ENCODE measurements around the gene ADAMTS2. TPM values are rescaled to one million over a fixed set of nuclear protein-coding genes. Genes with fewer than 3 reads are reported as not detected.
"Not testable (repeated sequence)": the region's sequence is repeated elsewhere in the genome, so short reads cannot be mapped to it uniquely, and the experiment has no call there.

Gene ADAMTS2
- total RNA-seq, 1 donor from 2014 or later, result 61.1 TPM

DNA sequence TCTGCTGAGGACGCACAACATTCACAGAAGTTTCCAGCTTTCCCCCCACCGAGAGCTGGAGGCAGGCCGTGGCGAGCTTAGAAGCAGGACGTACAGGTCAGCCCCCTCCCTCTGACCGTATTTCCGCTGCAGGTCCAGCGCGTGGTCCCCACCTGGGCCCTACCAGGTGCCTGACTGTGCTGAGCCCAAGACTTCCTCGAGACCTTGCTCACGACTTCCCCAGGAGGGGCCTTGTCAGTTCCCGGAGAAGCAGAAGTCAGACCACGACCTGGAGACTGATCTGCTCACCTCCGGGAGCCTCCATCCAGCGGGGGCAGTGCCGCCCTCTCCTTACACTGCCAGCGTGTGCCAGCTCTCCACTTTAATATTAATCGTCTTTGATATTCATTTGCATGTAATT is 128.9 kb downstream of the ADAMTS2 start:
- not testable (repeated sequence) for DNase-seq

DNA sequence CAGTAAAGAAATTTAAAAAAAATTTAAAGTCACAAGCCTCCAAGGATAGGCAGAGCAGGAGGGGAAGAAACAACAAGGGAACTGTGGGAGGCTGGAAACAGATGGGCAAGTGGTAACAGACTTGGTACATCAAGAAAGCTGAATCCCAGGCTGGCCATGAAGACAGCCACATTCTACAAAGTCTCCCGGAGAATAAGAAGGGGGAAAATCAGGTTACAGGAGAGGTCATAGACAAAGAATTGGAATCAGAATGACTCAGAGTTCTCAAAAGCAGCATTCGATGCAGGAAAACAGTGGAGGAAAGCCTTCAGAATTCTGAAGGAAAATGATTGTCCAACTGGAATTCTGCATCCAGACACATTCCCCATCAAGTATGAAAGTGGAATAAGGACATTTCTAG is 129.7 kb downstream of the ADAMTS2 start:
- no peak for DNase-seq

DNA sequence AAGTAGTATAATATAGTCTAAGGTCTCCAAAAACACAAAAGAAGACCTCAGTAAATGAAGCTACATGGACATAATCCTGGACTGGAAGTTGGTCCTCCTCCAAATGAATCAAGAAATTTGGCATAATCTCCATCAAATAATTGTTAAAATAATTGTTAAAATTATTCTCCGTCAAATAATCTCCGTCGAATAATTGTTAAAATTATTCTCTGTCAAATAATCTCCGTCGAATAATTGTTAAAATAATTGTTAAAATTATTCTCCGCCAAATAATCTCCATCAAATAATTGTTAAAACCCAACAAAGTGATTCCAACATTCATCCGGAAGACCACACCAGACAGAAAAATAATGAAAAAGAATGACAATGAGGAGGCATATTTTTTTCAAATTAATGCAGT is 130.6 kb downstream of the ADAMTS2 start:
- DNase-seq, result no peak

DNA sequence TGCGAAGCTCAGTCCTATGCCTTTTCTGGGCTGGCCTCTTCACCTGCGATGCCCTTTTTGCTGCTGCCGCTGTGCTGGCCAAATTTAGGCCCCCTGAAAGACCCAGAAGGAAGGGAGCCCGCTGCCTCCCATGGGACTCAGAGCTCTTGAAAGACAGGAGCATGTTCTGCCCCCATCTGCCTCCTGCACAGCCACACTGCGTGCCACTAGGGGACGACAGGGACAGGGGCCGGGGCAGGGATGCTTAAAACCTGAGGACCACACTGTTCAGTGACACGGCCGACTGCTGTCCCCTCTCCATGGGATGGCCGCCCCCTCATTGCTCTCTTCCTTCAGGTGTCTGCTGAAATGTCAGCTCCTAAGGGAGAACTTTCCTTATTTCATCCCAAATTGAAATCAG is 132.4 kb downstream of the ADAMTS2 start:
- no peak for DNase-seq

DNA sequence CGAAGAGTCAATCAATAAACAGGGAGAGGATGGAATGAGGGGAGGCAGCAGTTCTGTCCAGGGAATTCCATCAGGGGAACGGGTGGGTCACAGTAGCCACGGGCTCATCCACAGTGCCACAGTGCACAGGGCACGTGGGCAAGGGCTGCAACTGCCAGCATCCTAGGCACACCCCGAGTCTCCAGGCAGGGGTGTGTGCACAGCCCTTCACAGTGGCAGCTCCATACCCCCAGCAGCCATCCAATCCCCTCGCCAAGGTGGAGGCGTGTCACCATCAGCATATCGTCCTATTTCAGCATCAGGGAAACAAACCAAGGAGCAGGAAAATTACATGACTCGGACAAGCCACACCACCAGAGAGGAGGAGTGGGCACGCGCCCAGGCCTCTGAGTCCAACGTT is 133.6 kb downstream of the ADAMTS2 start:
- DNase-seq, result no peak

DNA sequence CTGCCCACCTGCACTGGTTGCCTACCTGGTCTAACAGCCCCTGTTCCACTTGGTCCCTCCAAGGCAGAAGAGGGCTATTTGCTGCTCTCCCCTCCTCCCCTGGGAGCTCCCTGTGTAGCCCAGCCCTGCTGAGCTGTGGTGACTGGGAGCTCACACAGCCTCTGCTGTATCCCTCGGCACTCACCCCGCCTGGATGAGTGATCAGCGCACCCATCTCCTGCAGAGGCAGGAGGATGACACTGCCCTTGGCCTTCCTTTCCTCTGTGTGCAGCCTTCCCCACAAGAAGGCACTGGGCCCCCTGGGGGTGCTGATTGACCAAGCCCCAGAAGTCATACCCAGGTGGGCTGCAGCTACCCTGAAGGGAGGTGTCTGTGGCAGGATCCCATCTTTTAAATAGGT is 134.2 kb downstream of the ADAMTS2 start:
- no peak for DNase-seq

DNA sequence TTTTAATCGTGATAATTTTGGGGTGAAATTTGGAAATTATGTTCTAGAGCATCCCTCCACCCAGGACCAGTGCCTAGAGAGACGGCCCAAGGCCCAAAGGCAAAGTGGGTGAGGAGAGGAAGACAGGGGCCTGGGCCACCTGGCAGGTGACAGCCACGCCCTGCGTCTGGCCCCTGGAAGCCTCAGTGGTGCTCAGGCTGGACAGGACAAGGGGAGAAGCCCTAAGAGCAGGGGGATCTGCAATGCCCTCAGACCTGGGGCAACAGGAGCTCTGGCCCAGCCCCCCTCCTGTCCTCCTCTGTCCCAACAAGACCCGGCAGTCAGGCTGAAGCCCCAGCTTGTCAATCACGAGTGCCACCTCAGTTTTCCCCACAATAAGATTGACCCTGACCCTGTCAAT is 134.8 kb downstream of the ADAMTS2 start:
- no peak for DNase-seq

DNA sequence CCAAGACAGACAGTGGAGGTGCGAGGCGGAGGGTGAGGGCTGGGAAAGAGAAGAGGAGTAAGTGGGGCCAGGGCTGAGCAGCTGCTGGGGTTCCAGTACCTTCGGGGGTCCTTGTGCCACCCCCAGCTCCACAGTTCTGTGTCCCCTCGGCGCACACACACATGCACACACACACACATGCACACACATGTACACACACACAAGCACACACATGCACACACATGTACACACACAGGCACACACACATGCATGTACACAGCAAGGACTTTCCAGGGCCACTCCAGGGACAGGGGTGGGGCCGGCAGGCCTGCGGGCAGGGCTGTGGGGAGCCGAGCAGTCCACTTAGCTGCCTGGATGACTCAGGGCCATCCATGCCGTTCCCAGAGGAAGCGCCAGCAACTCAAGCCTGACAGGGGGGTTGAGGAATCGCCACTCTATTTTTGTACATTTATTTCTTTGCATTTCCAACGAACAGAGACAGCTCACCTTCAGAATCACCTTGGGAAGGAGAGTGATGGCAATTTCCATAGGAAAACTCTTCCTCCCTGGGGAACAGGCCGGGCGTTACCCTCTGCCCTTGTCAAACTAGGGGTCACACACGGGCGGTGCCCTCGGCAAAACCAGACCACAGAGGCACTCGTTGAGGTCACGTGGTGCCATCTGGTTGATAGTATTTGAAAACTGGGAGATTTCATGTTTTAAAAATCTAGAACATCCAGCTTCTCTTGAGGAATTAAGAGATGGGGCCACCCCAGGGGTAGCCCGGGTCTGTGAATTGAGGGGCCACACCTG is 135.7 kb downstream of the ADAMTS2 start:
- DNase-seq, result no peak

DNA sequence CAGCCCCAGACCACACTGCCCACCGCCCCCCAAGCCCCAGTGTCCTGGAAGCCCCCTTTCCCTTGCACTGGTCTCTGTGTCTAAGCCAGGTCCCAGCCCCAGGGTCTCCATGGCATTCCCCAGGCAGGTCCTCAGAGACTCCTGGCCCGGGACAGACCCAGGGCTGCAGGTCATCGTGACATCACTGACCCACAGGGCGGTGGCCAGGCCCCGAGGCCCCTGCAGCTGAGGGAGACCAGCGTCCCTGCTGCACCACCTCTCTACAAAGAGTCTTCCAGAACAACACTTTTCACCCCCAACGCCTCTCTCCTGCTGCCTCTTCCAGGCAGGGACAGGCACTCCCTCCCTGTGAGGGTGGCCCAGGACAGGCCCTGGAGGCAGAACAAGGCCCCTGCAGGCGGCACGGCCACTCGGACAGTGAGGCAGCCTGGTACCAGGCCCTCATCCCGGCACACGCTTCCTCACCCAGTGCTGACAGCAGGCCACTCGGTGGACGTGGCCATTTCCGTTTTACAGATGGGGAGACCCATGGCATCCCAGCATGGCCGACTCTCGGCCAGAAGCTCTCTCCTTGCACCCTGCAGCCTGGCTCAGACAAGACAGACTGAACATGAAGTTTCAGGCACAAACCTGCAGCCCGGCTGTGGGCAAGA is 136.4 kb downstream of the ADAMTS2 start:
- no peak for DNase-seq

DNA sequence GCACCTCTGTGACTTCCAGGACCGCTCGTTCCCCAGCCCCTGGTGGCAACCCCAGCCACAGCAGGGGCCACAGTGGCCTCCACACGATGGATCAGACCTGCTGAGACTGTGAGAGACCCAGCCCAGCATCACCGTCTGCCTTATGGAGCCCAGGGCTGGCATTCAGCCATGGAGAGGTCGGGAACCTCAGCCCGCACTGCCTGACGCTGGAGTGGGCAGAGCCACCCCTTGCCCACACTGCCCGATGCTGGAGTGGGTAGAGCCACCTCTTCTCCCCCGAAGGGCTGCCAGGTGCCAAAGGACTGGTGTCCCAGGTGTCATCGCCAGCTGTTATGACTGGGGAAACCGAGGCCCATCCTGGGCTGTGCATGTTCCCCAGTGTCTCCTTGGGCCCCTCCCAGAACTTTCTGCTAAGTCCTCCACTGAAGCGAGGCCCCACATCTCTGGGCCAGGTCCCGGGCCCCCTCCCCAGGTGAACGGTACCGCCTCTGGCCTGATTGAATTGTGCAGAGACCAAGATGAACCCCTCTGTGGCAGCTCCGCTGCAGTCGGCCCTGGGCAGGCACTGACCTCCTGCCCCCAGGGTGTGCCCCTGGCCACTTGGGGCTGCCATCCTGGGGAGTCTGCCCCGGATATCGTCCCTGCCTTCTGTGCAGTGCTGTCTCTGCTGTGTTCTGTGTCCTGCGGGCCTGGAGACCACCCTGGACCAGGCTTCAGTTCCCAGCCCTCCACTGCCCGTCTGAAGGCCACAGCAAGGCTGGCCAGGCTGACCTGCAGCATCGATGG is 137.1 kb downstream of the ADAMTS2 start:
- DNase-seq, result no peak

DNA sequence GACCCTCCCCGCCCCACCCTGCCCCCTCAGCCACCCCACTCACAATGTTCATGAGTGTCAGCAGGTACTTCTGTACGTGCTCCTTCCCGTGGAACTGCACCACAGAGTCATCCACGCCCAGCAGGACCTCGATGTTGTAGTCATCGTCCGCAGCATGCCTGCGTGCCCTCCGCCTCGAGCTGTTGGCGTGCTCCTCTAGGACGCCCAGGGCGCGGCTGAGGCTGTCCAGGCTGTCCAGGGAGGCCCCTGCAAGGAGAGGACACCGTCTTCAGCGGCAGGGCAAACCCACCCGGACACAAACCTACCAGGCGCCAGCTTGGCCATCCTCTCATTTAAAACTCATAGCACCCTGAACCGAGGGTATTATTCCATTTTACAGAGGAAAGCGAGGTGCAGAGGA is 137.8 kb downstream of the ADAMTS2 start:
- no peak for DNase-seq

DNA sequence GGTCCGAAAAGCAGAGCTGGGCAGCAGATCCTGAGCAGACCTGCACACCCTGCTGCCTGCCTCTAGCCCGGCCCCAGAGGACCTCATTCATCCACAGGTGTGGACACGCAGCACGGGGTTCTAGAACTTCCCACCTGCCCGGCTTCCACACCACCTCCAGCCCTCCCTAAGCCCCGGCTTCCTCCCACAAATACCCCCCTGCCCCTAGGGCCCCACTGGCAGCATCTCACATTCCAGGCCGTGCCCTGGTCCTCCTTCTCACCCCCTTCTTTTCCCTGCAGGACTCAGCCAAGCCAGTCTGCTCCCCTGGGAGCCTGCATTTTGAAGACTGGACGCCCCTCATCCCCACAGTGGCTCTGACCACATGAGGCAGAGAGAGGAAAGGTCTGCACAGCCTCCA is 138.9 kb downstream of the ADAMTS2 start:
- DNase-seq, result no peak

DNA sequence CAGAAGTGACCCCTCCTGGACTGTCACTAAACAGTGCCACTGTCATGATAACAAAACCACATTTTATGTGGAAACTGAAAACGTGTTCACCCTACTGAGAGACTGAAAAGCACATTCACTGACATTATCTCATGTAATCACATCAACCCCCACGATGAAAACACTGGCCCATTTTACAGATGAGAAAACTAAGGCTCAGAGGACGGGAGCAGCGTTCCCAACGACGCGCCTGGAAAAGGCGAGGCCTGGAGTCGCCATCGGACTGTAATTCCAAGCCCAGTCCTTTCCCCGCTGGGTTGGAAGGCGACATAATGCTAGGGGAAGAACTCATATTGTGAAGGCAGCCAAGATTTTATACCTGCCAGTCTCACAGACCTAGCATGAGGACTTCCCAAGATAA is 140.0 kb downstream of the ADAMTS2 start:
- DNase-seq, result no peak

DNA sequence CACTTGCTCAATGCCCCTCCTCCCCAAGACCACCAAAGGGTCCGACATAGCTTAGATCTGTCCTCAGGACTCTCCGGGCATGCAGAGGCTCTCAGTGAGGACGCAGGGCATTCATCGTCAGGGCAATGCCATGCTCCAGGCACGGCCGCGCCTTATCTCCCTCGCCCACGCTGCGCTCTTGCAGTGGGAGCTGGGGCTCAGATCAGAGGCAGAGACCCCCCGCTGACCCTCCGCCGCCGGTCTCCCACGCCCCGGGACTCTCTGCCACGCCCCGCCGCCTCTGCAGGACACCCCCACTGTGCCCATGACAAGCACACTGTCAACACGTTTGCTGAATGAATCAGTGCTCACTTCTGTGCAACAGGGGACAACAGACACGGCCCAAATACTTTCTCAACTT is 140.7 kb downstream of the ADAMTS2 start:
- no peak for DNase-seq

DNA sequence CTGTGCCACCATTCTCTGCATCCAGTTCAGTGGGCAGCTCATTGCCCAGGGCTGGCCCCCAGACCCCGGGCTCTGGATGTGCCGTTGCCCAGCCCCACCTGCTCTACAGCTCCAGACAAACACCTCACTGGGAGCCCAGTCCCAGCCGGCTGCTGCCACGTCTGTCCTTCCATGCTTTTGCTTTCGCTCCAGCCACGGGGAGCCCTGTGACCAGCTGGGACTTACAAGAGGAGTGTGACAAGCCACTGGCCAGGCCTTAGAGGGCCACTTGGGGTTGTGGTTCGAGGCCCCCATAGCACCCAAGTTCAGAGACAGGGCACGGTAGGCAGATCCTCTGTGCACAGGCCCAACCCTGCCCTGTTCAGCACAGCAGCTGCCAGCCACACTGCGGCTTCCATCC is 142.0 kb downstream of the ADAMTS2 start:
- no peak for DNase-seq

DNA sequence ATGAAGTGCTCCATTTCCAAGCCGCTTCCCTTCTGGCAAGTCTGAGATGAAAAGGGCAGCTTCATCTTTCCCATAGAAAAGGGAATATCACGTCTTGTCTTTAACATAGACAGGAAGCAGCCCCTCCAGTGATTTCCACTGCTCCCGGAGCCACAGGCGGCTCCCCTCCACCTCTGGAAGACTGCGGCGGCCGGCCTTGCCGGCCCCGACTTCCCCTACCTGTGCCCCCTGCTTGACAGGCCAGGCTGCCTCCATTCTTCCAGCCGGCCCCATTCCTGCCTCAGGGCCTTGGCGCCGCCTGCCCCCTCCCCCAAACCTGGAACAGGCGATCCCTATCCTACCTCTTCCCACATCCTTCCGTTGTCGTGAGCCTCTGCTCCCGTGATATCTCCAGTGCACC is 143.3 kb downstream of the ADAMTS2 start:
- DNase-seq, result no peak

DNA sequence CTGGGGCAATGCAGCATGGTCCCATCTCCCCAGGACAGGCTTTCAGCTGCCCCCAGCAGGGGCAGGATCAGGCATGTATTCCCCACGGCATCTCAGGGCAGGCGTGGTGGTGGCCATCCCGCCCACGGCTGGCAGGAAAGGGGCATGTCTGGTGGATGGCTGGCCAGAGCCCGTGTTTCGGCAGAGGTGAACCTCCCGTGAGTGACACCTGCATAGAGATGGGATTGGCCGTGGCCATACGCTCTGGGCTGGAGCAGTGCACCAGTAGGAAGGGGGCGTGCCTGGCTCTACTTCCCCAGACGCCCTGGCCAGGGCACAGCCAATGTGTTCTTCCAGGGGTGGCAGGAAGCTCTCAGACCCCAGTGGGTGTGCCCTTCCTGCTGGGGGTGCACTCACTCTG is 146.0 kb downstream of the ADAMTS2 start:
- DNase-seq, result no peak

DNA sequence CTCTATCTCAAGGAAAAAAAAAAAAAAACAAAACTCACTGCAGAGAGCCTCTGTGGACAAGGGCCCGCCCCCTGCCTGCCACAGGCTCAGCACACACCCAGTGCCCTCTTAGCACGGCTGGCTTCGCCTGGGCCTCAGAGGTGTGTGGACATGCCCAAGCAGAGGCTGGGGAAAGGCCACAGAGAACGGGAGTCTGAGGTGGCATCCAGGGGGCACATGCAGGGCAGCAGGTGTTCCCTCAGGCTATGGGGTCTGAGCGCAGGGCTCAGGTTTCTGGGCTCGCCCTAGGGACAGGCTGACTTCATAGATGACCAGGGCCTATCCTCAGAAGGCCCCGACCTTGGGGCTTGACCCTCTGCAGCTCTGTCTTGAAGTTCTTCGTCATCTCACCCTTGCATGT is 146.4 kb downstream of the ADAMTS2 start:
- DNase-seq, result no peak

DNA sequence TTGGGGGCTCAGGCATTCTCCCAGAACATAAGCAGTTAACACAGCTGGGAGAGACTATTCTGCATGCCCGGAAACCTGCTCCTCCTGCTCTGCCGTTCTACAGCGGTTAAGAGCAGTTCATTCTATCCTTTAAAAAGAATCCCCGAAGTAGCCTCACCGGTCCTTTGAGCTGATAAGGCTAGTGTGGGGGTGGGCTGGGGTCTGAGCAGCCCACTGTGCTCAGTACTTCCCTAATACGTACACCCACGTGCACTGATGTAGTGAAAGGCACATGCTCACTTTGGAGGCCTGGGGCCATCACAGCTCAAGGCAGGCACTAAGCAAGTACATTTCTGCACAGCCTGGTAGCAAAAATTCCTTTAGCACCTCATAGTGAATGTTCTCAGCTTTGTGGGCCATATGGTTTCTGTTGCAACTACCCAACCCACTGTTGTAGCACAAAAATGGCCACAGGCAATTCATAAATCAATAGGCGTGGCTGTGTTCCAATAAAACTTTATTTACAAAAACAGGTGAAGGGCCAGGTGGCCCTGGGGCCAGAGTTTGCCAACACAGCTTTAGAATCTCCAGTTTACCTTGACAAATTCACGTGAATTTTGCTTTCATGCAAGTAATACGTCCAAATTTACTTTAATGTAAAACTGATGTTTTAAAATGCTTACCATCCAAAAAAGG is 148.7 kb downstream of the ADAMTS2 start:
- DNase-seq, result peak; percentile 41

DNA sequence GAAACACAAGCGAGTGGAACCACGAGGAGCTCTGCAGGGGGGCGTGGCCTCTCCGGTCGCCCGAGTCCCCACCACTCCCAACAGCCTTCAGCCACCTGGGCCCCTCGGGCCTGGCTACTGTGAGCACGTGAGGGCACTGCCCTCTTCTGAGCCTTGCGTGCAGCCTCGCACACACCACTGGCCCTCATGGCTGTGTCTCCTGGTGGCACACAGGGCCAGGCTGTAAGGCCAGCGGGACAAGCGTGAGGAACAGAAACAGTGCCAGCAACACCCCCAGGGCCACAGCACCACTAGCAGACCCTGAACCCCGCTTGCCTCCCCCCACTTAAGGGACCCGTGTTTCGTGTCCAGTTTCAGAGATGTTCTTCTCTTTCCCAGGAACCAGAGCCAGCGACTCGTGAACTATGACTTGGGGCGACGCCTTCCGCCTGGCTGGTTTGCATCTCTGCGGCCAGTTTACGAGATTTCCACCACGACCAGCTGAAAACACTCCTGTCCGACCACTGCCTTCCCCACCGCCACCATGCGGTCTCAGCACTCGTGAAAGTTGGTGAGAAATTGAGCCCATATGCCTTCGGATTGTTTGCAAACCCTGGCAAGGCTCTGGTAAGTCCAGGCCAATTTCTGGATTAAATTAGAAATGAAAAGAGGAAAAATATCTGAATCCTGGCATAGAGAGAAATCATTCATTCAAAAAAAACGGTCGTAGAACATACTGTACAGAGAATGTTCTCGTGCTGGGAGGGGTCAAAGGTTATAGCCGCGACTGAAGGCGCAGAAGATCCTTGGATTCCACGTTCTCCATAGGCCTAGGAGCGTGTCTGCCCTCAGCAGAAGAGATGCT is 149.5 kb downstream of the ADAMTS2 start:
- DNase-seq, result no peak

DNA sequence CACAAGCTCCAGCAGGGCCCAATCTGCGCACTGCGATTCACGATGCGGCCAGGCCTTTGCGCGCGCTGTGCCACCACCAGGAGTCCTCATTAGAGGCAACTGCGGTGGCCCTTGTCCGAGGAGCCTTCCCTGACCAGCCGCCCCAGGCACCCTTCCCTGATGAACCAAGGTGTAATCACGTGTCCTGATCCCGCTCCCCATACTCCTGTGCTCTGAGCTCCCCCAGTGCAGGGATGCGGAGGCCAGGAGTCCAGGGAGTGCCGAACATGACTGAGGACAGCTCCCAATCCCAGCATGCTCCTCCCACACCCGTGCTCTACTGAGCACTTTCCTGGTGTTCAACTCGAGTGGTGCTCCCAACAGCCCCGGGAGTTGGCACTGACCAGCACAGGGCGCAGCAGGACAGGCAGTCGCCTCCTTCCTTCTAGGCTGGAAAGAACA is 150.3 kb downstream of the ADAMTS2 start:
- no peak for DNase-seq

All from tongue (tissue), 2 donors.